GM20000 (cell line): ENCODE measurements around the gene NKAIN2.

Source experiments
- DNase-seq: peaks from one replicate; pipeline ENCODE4 v3.0.0; 2012; ENCODE audit warnings: low spot score
- TF ChIP-seq, protein P1 (sequence below): IDR thresholded peaks from 2 replicates; pipeline ENCODE4 v1.5.1; 2012; ENCODE audit warnings: mild to moderate bottlenecking, control low read depth; ENCODE audit errors: extremely low read depth, missing control alignments

The NKAIN2 gene

GRCh38 chr6:124670801-124671200 is 867.1 kb downstream of the NKAIN2 start:
- DNase-seq = no peak
- TF ChIP-seq, protein P1, sequence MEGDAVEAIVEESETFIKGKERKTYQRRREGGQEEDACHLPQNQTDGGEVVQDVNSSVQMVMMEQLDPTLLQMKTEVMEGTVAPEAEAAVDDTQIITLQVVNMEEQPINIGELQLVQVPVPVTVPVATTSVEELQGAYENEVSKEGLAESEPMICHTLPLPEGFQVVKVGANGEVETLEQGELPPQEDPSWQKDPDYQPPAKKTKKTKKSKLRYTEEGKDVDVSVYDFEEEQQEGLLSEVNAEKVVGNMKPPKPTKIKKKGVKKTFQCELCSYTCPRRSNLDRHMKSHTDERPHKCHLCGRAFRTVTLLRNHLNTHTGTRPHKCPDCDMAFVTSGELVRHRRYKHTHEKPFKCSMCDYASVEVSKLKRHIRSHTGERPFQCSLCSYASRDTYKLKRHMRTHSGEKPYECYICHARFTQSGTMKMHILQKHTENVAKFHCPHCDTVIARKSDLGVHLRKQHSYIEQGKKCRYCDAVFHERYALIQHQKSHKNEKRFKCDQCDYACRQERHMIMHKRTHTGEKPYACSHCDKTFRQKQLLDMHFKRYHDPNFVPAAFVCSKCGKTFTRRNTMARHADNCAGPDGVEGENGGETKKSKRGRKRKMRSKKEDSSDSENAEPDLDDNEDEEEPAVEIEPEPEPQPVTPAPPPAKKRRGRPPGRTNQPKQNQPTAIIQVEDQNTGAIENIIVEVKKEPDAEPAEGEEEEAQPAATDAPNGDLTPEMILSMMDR = no peak

DNA sequence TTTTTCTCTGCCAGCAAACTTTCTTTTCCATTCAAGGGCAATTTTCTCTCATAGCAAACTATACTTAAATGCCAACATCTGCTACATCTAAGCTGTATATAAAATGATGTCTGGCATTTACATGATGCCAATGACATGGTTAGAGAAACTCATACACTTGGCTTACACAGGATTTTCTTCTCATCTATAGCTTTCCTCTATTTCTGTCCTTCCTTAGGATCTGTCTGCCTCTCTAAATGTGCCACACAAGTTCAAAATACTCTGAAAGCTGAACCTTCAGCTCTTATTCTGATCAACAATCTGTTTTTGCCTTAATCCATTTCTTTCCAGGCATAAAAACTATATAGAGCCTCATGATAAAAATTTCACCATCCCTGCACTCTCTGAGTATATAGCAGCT is 867.7 kb downstream of the NKAIN2 start:
- TF ChIP-seq, protein P1 = no peak
- DNase-seq = no peak

- DNase-seq = no peak
- TF ChIP-seq, protein P1 = no peak
Observed at GRCh38 chr6:124674042-124674441, 870.4 kb downstream of the NKAIN2 start.

- TF ChIP-seq, protein P1 = no peak
- DNase-seq = no peak
Observed at GRCh38 chr6:124676033-124676432, 872.4 kb downstream of the NKAIN2 start.

DNA sequence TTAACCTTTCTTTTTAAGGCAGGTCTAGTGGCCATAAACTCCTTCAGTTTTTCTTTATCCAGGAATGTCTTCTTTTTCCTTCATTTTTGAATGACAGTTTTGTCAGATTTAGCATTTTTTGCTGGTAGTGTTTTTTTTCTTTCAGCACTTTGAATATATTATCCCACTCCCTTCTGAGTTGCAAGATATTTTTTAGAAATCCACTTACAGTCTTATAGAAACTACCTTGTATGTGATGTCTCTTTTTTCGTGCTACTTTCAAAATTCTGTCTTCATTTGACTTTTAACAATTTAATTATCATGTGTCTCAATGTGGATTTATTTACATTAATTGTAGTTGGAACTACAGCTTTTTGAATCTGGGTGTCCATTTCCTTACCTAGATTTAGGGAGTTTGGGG is 874.2 kb downstream of the NKAIN2 start:
- TF ChIP-seq, protein P1 = no peak

DNA sequence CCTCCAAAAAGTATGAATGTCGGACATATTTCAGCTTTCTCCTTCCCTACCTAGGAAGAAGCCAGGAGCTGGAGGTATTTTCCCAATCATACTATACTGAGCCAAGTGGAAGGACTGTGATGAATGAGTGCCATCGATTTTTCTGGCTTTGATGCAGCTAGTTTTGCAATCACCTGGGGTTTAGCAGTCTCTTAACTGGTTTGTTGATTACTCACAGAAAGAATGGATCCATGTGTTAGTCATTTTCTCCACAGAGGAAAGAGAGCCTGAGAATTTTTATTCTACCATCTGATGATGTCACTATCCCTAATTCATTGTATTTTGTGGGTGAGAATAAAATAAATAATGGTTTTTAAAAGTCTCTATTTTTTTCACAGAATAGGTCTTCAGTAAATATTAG is 875.7 kb downstream of the NKAIN2 start:
- TF ChIP-seq, protein P1 = no peak
- no peak for DNase-seq

More for the DNA sequence above, 874.2 kb downstream of the NKAIN2 start:
- DNase-seq = no peak

DNA sequence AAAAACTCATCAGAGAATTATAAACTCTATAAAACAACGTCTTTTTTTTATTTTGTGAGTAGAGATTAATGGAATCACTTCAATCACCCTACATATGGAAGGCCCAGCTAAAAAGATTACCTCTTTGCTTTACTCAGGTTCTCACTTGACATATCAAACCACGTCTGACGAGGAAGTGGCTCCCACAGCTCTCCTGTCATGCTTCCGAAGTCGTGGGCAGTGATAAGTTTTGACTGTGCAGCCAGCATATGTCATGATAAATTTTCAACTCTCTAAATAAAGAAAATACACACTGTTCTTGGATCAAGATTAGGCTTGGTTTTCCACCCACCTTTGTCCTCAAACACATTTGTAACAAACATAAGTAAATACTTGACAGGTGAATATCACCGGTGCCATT is 879.1 kb downstream of the NKAIN2 start:
- DNase-seq = no peak
- TF ChIP-seq, protein P1 = no peak
